ENCODE measurements around the gene FARS2.
"Not testable (repeated sequence)": the region's sequence is repeated elsewhere in the genome, so short reads cannot be mapped to it uniquely, and the experiment has no call there.

The FARS2 gene

GRCh38 chr6:5554226-5554625 is 292.9 kb downstream of the FARS2 start:
- H3K4me3 Mint-ChIP-seq = no peak overlapping the region
- peaks cover 54% of the 10 kb centered on the region for H3K36me3 Mint-ChIP-seq
- peaks cover 7% of the 10 kb centered on the region for H3K4me1 Mint-ChIP-seq
- peaks cover 13% of the 10 kb centered on the region for H3K9me3 Mint-ChIP-seq
- H3K27ac Mint-ChIP-seq = peak overlapping the region; percentile 60
- H3K27me3 Mint-ChIP-seq = no peaks in the 10 kb centered on the region
- no peak for ATAC-seq

DNA sequence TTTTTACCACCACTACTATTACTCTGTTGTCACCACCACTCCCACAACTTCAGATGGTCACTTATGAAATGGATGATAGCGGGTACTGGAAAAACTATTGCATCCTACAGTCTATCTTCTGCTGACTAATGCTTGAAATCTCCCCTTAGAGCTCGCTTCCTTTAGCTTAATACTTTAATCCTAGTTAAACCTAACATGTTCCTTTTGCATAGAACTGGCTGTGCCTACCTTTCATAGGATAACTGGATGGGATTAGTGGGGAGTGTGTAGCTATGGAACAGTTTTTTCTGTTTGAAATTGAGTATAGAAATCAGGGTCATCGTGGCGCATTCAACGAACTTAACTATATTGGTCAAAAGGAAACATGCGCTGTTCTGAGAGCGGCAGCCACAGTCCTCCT is 294.7 kb downstream of the FARS2 start:
- peaks cover 7% of the 10 kb centered on the region for H3K9me3 Mint-ChIP-seq
- no peak for ATAC-seq
- peaks cover 40% of the 10 kb centered on the region for H3K36me3 Mint-ChIP-seq
- no peaks in the 10 kb centered on the region for H3K27me3 Mint-ChIP-seq
- H3K4me3 Mint-ChIP-seq = no peak overlapping the region
- peaks cover 7% of the 10 kb centered on the region for H3K4me1 Mint-ChIP-seq
- H3K27ac Mint-ChIP-seq = no peak overlapping the region

GRCh38 chr6:5557506-5557905 is 296.2 kb downstream of the FARS2 start:
- Mint-ChIP-seq H3K36me3 (peaks cover 38% of the 10 kb centered on the region), H3K4me3 (no peak overlapping the region), H3K4me1 (peaks cover 7% of the 10 kb centered on the region), H3K27me3 (no peaks in the 10 kb centered on the region), H3K9me3 (peaks cover 6% of the 10 kb centered on the region), H3K27ac (no peak overlapping the region)
- no peak for ATAC-seq

DNA sequence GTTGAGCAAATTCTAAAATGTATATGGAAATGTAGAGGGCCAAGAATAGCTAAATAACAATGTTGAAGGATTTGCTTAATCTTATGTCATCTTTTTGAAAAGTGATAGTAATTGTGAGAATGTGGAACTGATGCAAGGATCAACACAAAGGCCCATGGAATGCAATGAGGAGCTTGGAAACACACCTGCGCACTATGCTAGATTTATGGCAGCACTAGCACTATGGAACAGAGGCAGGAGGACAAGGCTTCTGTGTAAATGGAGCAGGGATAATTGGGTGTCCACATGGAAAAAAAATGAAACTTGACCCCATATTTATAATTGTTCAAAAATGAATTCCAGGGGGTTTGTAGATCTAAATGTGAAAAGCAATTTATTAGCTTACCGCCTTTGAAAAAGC is 298.3 kb downstream of the FARS2 start:
- peaks cover 6% of the 10 kb centered on the region for H3K9me3 Mint-ChIP-seq
- H3K4me3 Mint-ChIP-seq = no peak overlapping the region
- ATAC-seq = no peak
- no peaks in the 10 kb centered on the region for H3K4me1 Mint-ChIP-seq
- peaks cover 47% of the 10 kb centered on the region for H3K36me3 Mint-ChIP-seq
- H3K27ac Mint-ChIP-seq = no peak overlapping the region
- no peaks in the 10 kb centered on the region for H3K27me3 Mint-ChIP-seq

GRCh38 chr6:5562277-5562676 is 301.0 kb downstream of the FARS2 start:
- no peak overlapping the region for H3K4me3 Mint-ChIP-seq
- peaks cover 3% of the 10 kb centered on the region for H3K9me3 Mint-ChIP-seq
- H3K4me1 Mint-ChIP-seq = peaks cover 8% of the 10 kb centered on the region
- no peak for ATAC-seq
- H3K27me3 Mint-ChIP-seq = no peaks in the 10 kb centered on the region
- H3K36me3 Mint-ChIP-seq = peaks cover 35% of the 10 kb centered on the region
- no peak overlapping the region for H3K27ac Mint-ChIP-seq

DNA sequence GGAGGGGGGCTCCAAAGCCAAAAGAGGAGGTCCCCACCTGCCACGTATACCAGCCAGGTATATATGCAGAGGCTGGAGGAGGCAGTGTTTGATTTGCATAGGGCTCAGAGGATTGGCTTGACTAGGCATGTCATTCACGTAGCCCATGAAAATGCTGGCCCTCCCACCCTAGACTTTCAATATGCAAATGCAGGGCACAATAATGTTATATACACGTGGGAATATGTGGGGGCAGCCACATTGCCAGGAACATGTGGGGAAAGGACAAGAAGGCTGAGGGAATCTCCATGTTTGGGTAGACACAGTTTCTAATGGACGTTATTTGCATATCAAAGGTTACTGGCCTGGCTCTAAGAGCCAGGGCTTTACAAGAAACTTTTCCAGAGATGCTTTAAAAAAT is 301.8 kb downstream of the FARS2 start:
- H3K27me3 Mint-ChIP-seq = no peaks in the 10 kb centered on the region
- peaks cover 3% of the 10 kb centered on the region for H3K9me3 Mint-ChIP-seq
- H3K36me3 Mint-ChIP-seq = peaks cover 35% of the 10 kb centered on the region
- peaks cover 12% of the 10 kb centered on the region for H3K4me1 Mint-ChIP-seq
- H3K27ac Mint-ChIP-seq = no peak overlapping the region
- no peak overlapping the region for H3K4me3 Mint-ChIP-seq
- ATAC-seq = no peak

DNA sequence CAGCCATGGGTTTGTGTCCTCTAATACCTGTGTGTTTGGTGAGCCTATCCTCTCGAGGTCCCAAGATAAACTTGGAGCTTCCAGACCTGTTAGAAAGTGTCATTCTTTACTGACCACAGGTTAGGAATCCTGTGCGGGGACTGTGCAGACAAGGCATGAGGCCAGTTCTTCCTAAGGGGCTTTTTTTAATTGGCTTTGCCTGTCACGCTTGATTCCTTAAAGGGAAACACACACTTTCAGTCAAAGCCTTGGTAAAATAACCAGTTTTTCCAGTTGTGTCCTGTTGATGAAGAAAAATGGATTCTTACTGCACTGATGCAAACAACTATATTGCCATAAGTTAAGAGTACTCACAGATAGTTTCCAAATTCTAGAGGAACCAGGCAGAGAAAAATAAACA is 303.4 kb downstream of the FARS2 start:
- Mint-ChIP-seq H3K4me1 (peaks cover 27% of the 10 kb centered on the region), H3K36me3 (peaks cover 43% of the 10 kb centered on the region)
- H3K4me3 Mint-ChIP-seq, H3K27me3 Mint-ChIP-seq, H3K27ac Mint-ChIP-seq, ATAC-seq, H3K9me3 Mint-ChIP-seq: not testable (repeated sequence)

DNA sequence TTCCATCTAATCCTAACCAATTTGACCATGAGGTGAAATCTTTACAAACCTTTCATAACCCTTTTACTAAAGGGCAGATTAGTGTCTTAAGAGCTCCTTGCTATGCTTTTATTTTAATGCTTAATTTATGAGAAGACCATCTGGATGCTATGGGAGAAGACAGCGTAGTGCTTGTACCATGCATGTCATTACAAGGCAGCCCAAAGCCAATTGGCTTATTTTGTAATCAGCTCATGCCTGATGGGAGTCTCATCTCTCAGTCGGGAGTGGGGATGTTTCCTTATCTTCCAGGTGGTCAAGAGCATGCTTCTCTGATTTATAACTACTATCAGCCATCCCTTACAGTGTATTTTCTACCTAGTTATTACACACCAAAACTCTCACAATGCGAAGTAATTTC is 304.7 kb downstream of the FARS2 start:
- H3K9me3 Mint-ChIP-seq = peaks cover 7% of the 10 kb centered on the region
- ATAC-seq = no peak
- peaks cover 29% of the 10 kb centered on the region for H3K4me1 Mint-ChIP-seq
- peaks cover 44% of the 10 kb centered on the region for H3K36me3 Mint-ChIP-seq
- peak overlapping the region; percentile 64 for H3K27ac Mint-ChIP-seq
- no peak overlapping the region for H3K4me3 Mint-ChIP-seq
- no peaks in the 10 kb centered on the region for H3K27me3 Mint-ChIP-seq

GRCh38 chr6:5566718-5567117 is 305.4 kb downstream of the FARS2 start:
- Mint-ChIP-seq H3K4me1 (peaks cover 29% of the 10 kb centered on the region), H3K27me3 (no peaks in the 10 kb centered on the region), H3K27ac (peak overlapping the region; percentile 64), H3K9me3 (peaks cover 8% of the 10 kb centered on the region), H3K36me3 (peaks cover 48% of the 10 kb centered on the region), H3K4me3 (no peak overlapping the region)
- no peak for ATAC-seq

DNA sequence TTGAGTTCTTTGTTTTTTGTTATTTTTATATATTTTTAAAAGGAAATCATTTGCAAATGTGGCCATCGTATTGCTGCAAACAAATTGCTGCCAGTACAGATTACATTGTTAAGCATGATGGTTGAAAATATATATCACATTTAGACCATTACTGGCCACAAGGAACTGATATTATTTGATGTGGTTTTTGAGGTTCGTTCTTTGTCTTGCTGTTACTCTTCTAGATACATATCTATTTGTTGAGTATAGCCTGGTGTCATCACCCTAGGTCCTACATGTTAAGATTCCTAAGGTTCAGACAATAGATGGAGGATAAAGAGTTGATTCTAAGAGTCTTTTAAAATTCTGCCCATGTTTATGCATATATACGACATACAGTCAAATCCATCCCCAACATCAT is 306.0 kb downstream of the FARS2 start:
- Mint-ChIP-seq H3K4me1 (peaks cover 29% of the 10 kb centered on the region), H3K4me3 (no peak overlapping the region), H3K36me3 (peaks cover 48% of the 10 kb centered on the region), H3K27me3 (no peaks in the 10 kb centered on the region), H3K9me3 (peaks cover 7% of the 10 kb centered on the region), H3K27ac (no peak overlapping the region)
- ATAC-seq = no peak

GRCh38 chr6:5567890-5568289 is 306.6 kb downstream of the FARS2 start:
- peaks cover 7% of the 10 kb centered on the region for H3K9me3 Mint-ChIP-seq
- peaks cover 48% of the 10 kb centered on the region for H3K36me3 Mint-ChIP-seq
- H3K27ac Mint-ChIP-seq = no peak overlapping the region
- ATAC-seq = no peak
- no peak overlapping the region for H3K4me3 Mint-ChIP-seq
- no peaks in the 10 kb centered on the region for H3K27me3 Mint-ChIP-seq
- H3K4me1 Mint-ChIP-seq = peaks cover 29% of the 10 kb centered on the region

DNA sequence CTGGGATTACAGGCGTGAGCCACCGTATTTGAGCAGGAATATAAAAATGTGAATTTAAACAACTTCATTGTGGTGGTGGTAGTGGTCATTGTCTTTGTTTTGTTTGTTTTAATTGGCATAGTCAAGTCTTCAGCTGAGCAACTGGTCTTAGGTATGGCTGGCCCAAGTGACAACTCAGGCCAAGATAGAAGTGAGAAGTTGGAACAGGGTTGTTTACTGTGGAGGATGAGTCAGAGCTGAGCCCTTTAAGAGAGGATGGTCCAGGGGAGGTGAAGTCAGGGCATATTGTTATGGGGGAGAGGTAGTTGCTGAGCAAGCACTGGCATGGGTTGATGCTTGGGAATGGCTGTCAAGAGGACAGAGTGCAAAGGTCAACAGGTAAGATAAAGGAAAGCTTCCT is 308.2 kb downstream of the FARS2 start:
- H3K4me3 Mint-ChIP-seq = no peak overlapping the region
- no peak for ATAC-seq
- H3K9me3 Mint-ChIP-seq = peaks cover 7% of the 10 kb centered on the region
- no peak overlapping the region for H3K27ac Mint-ChIP-seq
- no peaks in the 10 kb centered on the region for H3K27me3 Mint-ChIP-seq
- H3K36me3 Mint-ChIP-seq = peaks cover 47% of the 10 kb centered on the region
- H3K4me1 Mint-ChIP-seq = peaks cover 29% of the 10 kb centered on the region

DNA sequence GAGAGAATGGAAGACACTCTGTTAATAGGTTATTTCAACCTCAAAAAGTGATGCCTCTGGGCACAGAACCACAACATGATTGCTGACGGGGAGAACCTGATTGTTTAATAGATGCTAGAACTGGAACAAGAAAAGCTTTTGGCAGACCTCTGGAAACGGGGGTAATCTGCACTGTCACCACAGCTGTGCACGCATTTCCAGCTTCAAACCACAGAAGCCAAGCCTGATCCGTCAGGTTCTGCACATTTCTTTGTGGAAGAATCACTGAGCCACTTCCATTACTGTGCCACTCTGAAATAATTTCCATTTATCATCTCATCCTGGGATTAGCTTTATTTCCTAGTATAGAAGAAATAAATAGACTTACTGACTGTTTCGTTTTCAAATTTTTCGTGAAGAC is 309.3 kb downstream of the FARS2 start:
- peaks cover 58% of the 10 kb centered on the region for H3K36me3 Mint-ChIP-seq

GRCh38 chr6:5580736-5581581 is 319.6 kb downstream of the FARS2 start:
- H3K27ac Mint-ChIP-seq = peak overlapping the region; percentile 64
- peaks cover 18% of the 10 kb centered on the region for H3K36me3 Mint-ChIP-seq
- H3K9me3 Mint-ChIP-seq = no peaks in the 10 kb centered on the region
- ATAC-seq = peak; percentile 77
- peaks cover 7% of the 10 kb centered on the region for H3K4me1 Mint-ChIP-seq
- H3K4me3 Mint-ChIP-seq = no peak overlapping the region
- no peaks in the 10 kb centered on the region for H3K27me3 Mint-ChIP-seq

More for the DNA sequence above, 309.3 kb downstream of the FARS2 start:
- Mint-ChIP-seq H3K27me3 (no peaks in the 10 kb centered on the region), H3K4me1 (peaks cover 29% of the 10 kb centered on the region), H3K9me3 (peaks cover 7% of the 10 kb centered on the region), H3K4me3 (no peak overlapping the region), H3K27ac (no peak overlapping the region)
- no peak for ATAC-seq

DNA sequence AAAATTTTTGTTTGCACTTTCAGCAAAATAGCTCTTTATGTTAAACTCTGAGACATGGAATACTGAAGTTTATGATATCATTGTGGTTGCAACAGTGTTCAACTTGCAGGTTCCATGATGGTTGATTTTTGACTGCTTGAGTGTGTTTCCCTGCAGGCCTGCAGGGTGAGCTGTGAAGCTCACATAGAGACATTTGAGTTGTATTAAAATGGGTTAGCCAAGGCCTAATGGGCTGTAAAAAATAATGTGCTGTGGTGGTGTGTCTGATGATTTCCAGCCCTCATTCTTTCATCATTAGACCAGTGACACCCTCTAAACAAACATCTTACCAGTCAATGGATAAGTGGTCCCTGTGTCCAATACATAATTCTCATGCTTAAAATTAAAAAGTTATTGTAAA is 321.4 kb downstream of the FARS2 start:
- Mint-ChIP-seq H3K27me3 (no peaks in the 10 kb centered on the region), H3K4me3 (no peak overlapping the region), H3K4me1 (peaks cover 7% of the 10 kb centered on the region), H3K27ac (no peak overlapping the region), H3K36me3 (peaks cover 23% of the 10 kb centered on the region), H3K9me3 (no peaks in the 10 kb centered on the region)
- ATAC-seq = no peak

- Mint-ChIP-seq H3K9me3 (no peaks in the 10 kb centered on the region), H3K4me1 (peaks cover 7% of the 10 kb centered on the region), H3K4me3 (no peak overlapping the region), H3K36me3 (peaks cover 23% of the 10 kb centered on the region), H3K27ac (no peak overlapping the region), H3K27me3 (no peaks in the 10 kb centered on the region)
- no peak for ATAC-seq
Measured at GRCh38 chr6:5583528-5583927, 322.2 kb downstream of the FARS2 start.
